Skin epidermis (tissue), 12 donors: ENCODE measurements around the gene RET.

Source experiments
- H3K27ac ChIP-seq, 21 experiments: fragments of 200-600 bp; sonication (generic) in 11 of 21; one replicate each; pipeline ENCODE4 v1.5.0; 2020; ENCODE audit warnings: mild to moderate bottlenecking in 3 of 21, inconsistent platforms in 2 of 21, moderate library complexity in 2 of 21
- H3K4me3 ChIP-seq, 7 experiments: fragments of 200-600 bp; sonication (generic) in 2 of 7; one replicate each; pipeline ENCODE4 v1.5.0; 2020; ENCODE audit warnings: inconsistent platforms in 2 of 7, mild to moderate bottlenecking in 2 of 7, moderate library complexity in 1 of 7

Gene RET

GRCh38 chr10:43151371-43151770 is 74.5 kb downstream of the RET start:
- Histone ChIP-seq H3K27ac (no peak overlapping the region), H3K4me3 (no peak overlapping the region)

GRCh38 chr10:43153901-43154300 is 77.0 kb downstream of the RET start:
- Histone ChIP-seq H3K27ac (peak overlapping the region in 1 of 21 experiments; percentile 27), H3K4me3 (no peak overlapping the region)

- H3K4me3 ChIP-seq: no peak overlapping the region
- H3K27ac ChIP-seq: no peak overlapping the region
Observed at GRCh38 chr10:43155221-43155620, 78.4 kb downstream of the RET start.

- no peak overlapping the region for H3K27ac ChIP-seq
- H3K4me3 ChIP-seq: no peak overlapping the region
Observed at GRCh38 chr10:43155741-43156140, 78.9 kb downstream of the RET start.

- no peak overlapping the region for H3K4me3 ChIP-seq
- no peak overlapping the region for H3K27ac ChIP-seq
Observed at GRCh38 chr10:43156590-43157341, 79.9 kb downstream of the RET start.

GRCh38 chr10:43158636-43159035 is 81.8 kb downstream of the RET start:
- Histone ChIP-seq H3K27ac (no peak overlapping the region), H3K4me3 (no peak overlapping the region)

- Histone ChIP-seq H3K27ac (peak overlapping the region in 8 of 21 experiments; percentile 16 to 62 (median 30)), H3K4me3 (no peak overlapping the region)
Observed at GRCh38 chr10:43160046-43160920, 83.4 kb downstream of the RET start.

GRCh38 chr10:43160921-43161255 is 84.0 kb downstream of the RET start:
- H3K27ac ChIP-seq: peak overlapping the region in 6 of 21 experiments; percentile 29 to 62 (median 31)

GRCh38 chr10:43162604-43163003 is 85.7 kb downstream of the RET start:
- Histone ChIP-seq H3K4me3 (no peak overlapping the region), H3K27ac (no peak overlapping the region)

More at GRCh38 chr10:43160921-43161255, 84.0 kb downstream of the RET start:
- no peak overlapping the region for H3K4me3 ChIP-seq

GRCh38 chr10:43166207-43166879 is 89.5 kb downstream of the RET start:
- no peak overlapping the region for H3K27ac ChIP-seq
- no peak overlapping the region for H3K4me3 ChIP-seq

GRCh38 chr10:43166880-43167497 is 90.1 kb downstream of the RET start:
- H3K27ac ChIP-seq: no peak overlapping the region
- no peak overlapping the region for H3K4me3 ChIP-seq

- H3K4me3 ChIP-seq: no peak overlapping the region
- H3K27ac ChIP-seq: no peak overlapping the region
Observed at GRCh38 chr10:43167498-43167889, 90.6 kb downstream of the RET start.

GRCh38 chr10:43170491-43170890 is 93.6 kb downstream of the RET start:
- Histone ChIP-seq H3K4me3 (no peak overlapping the region), H3K27ac (no peak overlapping the region)

GRCh38 chr10:43172645-43173044 is 95.8 kb downstream of the RET start:
- no peak overlapping the region for H3K27ac ChIP-seq
- H3K4me3 ChIP-seq: no peak overlapping the region

- Histone ChIP-seq H3K4me3 (no peak overlapping the region), H3K27ac (no peak overlapping the region)
Observed at GRCh38 chr10:43173120-43173519, 96.3 kb downstream of the RET start.

GRCh38 chr10:43174969-43175368 is 98.1 kb downstream of the RET start:
- H3K27ac ChIP-seq: no peak overlapping the region
- H3K4me3 ChIP-seq: no peak overlapping the region

GRCh38 chr10:43176271-43176670 is 99.4 kb downstream of the RET start:
- no peak overlapping the region for H3K27ac ChIP-seq

GRCh38 chr10:43177595-43177994 is 100.7 kb downstream of the RET start:
- H3K27ac ChIP-seq: no peak overlapping the region
- H3K4me3 ChIP-seq: no peak overlapping the region

More at GRCh38 chr10:43176271-43176670, 99.4 kb downstream of the RET start:
- no peak overlapping the region for H3K4me3 ChIP-seq
